Measurements from ENCODE around the gene DUSP2.

DNA sequence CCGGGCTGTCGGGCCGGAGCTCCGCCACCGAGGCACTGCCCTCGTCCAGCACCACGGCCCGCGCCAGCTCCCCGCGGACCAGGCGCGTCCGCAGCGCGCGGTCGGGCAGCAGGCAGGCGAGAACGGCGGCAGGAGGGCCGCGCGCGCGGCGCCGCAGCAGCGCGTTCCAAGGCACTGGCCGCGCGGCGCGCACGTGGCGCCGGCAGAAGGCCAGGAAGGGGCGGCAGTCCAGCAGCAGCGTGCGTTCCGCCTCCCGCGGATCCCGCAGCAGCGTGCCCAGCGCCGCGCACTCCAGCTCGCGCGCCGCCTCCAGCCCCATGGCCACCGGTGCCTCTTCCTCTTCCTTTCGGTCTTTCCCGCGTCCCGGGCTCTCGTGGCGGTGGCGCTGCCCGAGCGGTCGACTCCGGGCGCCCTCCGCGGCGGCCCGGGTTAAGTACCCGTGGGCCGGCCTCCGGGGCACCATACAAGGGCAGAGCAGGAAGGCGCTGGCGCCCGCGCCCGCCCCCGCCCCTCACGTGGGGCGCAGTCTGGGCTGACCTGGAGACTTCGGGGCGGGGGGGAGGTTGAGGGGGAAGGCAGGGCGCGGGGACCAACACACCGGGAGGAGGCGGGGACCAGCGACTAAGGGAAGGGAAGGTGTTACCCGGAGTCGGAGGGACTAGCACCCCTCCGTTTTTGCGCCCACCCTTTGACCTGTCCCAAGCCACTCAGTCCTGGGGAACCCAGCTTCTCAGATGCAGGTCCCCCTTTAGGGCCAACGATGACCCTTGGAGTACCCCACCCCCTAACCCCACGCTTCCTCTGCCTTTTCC, at the start of gene DUSP2:
- TF ChIP-seq CTCF (IDR thresholded peaks at IDR 0.05; ENCODE audit: low read length) (no peak), EZH2phosphoT487 (IDR thresholded peaks at IDR 0.05; ENCODE audit: low read length) (no peak), EZH2 (optimal IDR thresholded peaks at IDR 0.05; ENCODE audit: low read depth, low read length) (no peak)
